Activated T-cell treated with anti-CD3 and anti-CD28 coated beads for 24 hours (primary cell): ENCODE measurements around the gene SQOR.
"Not testable (repeated sequence)": the region's sequence is repeated elsewhere in the genome, so short reads cannot be mapped to it uniquely, and the experiment has no call there.

ENCODE experiments used
- DNase-seq: peaks from one replicate; pipeline ENCODE4 v3.0.0-alpha.2; 2020; ENCODE audit warnings: low read depth

Gene SQOR

GRCh38 chr15:45631776-45632175 is 3.1 kb upstream of the SQOR start:
- DNase-seq = no peak

GRCh38 chr15:45635191-45635638 is 386 bp downstream of the SQOR start:
- peak; percentile 40 for DNase-seq

GRCh38 chr15:45635763-45636292 is 999 bp downstream of the SQOR start:
- DNase-seq = no peak

GRCh38 chr15:45637141-45637540 is 2.3 kb downstream of the SQOR start:
- DNase-seq = no peak

GRCh38 chr15:45637552-45638033 is 2.8 kb downstream of the SQOR start:
- DNase-seq = peak; percentile 42

- DNase-seq = no peak
Measured at GRCh38 chr15:45640616-45641015, 5.8 kb downstream of the SQOR start.

- no peak for DNase-seq
Measured at GRCh38 chr15:45641374-45641781, 6.5 kb downstream of the SQOR start.

GRCh38 chr15:45641999-45642932 is 7.4 kb downstream of the SQOR start:
- DNase-seq = no peak

- no peak for DNase-seq
Measured at GRCh38 chr15:45644437-45644836, 9.6 kb downstream of the SQOR start.

GRCh38 chr15:45645026-45645980 is 10.5 kb downstream of the SQOR start:
- DNase-seq = no peak

GRCh38 chr15:45646220-45646619 is 11.4 kb downstream of the SQOR start:
- no peak for DNase-seq

GRCh38 chr15:45647828-45648227 is 13.0 kb downstream of the SQOR start:
- DNase-seq = no peak

- DNase-seq = no peak
Measured at GRCh38 chr15:45648521-45649200, 13.8 kb downstream of the SQOR start.

GRCh38 chr15:45650007-45650406 is 15.2 kb downstream of the SQOR start:
- not testable (repeated sequence) for DNase-seq

GRCh38 chr15:45650889-45651525 is 16.2 kb downstream of the SQOR start:
- DNase-seq = no peak

- no peak for DNase-seq
Measured at GRCh38 chr15:45653702-45654424, 19.0 kb downstream of the SQOR start.

- no peak for DNase-seq
Measured at GRCh38 chr15:45654749-45655148, 19.9 kb downstream of the SQOR start.

GRCh38 chr15:45657254-45657653 is 22.4 kb downstream of the SQOR start:
- DNase-seq = no peak

- DNase-seq = no peak
Measured at GRCh38 chr15:45657764-45658545, 23.1 kb downstream of the SQOR start.
